Spleen (tissue), 7 donors: Measurements from ENCODE around the gene RAB4A.

Source experiments
- CTCF ChIP-seq, 11 experiments: fragments of 200-600 bp in 7 of 11; fragments of 450-650 bp in 4 of 11; sonication (generic) in 4 of 11; IDR thresholded peaks in 8 of 11; conservative IDR thresholded peaks in 3 of 11; 1 replicate in 7 of 11; 2 replicates in 4 of 11; pipeline versions ENCODE4 v1.4.0 to v1.8.0; 2016 to 2021; ENCODE audit warnings: antibody characterized with exemption in 11 of 11, inconsistent platforms in 4 of 11, mild to moderate bottlenecking in 1 of 11
- POLR2A ChIP-seq, 3 donors: fragments of 450-650 bp; IDR thresholded peaks; one replicate each; pipeline ENCODE4 v1.5.1; 2017; ENCODE audit warnings: antibody characterized with exemption in 3 of 3, mild to moderate bottlenecking in 1 of 3
- POLR2AphosphoS5 ChIP-seq, 3 donors: sonication (generic); formaldehyde crosslinking; IDR thresholded peaks; one replicate each; pipeline ENCODE4 v1.5.1; 2017; ENCODE audit warnings: antibody characterized with exemption in 3 of 3
- donor health status: DM: no; HTN: no; CAD: no; lungs with moderate emphysema.
- donor health status: DM: no; HTN: no; CAD: no.
- donor health status: DM: no; HTN: no; CAD: no.

GRCh38 chr1:229237320-229237719 is 33.6 kb upstream of the RAB4A start:
- TF ChIP-seq POLR2A (IDR thresholded peaks at IDR 0.05): no peak
- TF ChIP-seq CTCF (IDR thresholded peaks at IDR 0.05 in 8 of 11, conservative IDR thresholded peaks at IDR 0.05 in 3 of 11): no peak
- no peak for TF ChIP-seq POLR2AphosphoS5 (IDR thresholded peaks at IDR 0.05)
